AG04449 (cell line): ENCODE data around the gene CYP2A6.
"Not testable (repeated sequence)": the region's sequence is repeated elsewhere in the genome, so short reads cannot be mapped to it uniquely, and the experiment has no call there.

Source experiments
- CTCF ChIA-PET: fragments of 350-600 bp; formaldehyde crosslinking; extraction: SDS; loops from one replicate; lab custom pipeline; 2021; ENCODE audit warnings: antibody characterized with exemption; lab: Yijun Ruan, JAX
- POLR2A ChIA-PET: fragments of 400-600, 350-600 bp; formaldehyde crosslinking; extraction: SDS; loops from one replicate; lab custom pipeline; 2020; ENCODE audit warnings: antibody characterized with exemption, inconsistent platforms; lab: Yijun Ruan, JAX
- DNase-seq: peaks from one replicate; pipeline ENCODE4 v3.0.0-alpha.2; 2010; ENCODE audit warnings: low read depth, low spot score
- H3K4me3 ChIP-seq: 2 replicates; pipeline ENCODE4 v1.5.1; 2011; ENCODE audit warnings: low read depth, mild to moderate bottlenecking, control low read depth, low read length
- TF ChIP-seq, protein P1 (sequence below): IDR thresholded peaks from one replicate; pipeline ENCODE4 v1.5.1; 2011; ENCODE audit warnings: mild to moderate bottlenecking, moderate library complexity, low read length, control low read depth, inconsistent platforms; ENCODE audit not compliant: insufficient read depth; ENCODE audit errors: missing control alignments

Gene CYP2A6

DNA sequence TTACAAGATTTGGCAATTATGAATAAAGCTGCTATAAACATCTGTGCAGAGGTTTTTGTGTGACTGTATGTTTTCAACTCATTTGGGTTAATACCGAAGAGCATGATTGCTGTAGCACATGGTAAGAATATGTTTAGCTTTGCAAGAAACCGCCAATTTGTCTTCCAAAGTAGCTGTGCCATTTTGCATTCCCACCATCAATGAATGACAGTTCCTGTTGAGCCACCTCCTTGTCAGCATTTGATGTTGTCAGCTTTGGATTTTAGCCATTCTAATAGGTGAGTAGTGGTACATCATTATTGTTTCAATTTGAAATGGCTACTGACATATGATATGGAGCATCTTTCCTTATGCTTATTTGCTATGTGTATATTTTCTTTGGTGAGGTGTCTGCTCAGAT is 23.6 kb upstream of the CYP2A6 start:
- CTCF ChIA-PET, DNase-seq, POLR2A ChIA-PET, H3K4me3 ChIP-seq: not testable (repeated sequence)

DNA sequence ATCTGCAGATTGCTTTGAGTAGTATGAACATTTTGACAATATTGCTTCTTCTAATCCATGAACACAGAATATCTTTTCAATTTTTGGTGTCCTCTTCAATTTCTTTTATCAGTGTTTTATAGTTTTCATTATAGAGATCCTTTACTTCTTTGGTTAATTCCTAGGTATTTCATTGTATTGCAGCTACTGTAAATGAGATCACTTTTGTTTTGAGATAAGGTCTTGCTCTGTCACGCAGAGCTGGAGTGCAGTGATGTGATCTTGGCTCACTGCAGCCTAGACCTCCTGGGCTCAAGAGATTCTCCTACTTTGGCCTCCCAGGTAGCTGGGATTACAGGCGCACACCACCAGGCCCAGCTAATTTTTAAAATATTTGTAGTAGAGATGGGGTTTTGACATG is 22.0 kb upstream of the CYP2A6 start:
- TF ChIP-seq, protein P1, sequence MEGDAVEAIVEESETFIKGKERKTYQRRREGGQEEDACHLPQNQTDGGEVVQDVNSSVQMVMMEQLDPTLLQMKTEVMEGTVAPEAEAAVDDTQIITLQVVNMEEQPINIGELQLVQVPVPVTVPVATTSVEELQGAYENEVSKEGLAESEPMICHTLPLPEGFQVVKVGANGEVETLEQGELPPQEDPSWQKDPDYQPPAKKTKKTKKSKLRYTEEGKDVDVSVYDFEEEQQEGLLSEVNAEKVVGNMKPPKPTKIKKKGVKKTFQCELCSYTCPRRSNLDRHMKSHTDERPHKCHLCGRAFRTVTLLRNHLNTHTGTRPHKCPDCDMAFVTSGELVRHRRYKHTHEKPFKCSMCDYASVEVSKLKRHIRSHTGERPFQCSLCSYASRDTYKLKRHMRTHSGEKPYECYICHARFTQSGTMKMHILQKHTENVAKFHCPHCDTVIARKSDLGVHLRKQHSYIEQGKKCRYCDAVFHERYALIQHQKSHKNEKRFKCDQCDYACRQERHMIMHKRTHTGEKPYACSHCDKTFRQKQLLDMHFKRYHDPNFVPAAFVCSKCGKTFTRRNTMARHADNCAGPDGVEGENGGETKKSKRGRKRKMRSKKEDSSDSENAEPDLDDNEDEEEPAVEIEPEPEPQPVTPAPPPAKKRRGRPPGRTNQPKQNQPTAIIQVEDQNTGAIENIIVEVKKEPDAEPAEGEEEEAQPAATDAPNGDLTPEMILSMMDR = no peak
- DNase-seq = no peak
- ChIA-PET CTCF (no interaction called here), POLR2A (no interaction called here)
- H3K4me3 ChIP-seq = no peak overlapping the region

DNA sequence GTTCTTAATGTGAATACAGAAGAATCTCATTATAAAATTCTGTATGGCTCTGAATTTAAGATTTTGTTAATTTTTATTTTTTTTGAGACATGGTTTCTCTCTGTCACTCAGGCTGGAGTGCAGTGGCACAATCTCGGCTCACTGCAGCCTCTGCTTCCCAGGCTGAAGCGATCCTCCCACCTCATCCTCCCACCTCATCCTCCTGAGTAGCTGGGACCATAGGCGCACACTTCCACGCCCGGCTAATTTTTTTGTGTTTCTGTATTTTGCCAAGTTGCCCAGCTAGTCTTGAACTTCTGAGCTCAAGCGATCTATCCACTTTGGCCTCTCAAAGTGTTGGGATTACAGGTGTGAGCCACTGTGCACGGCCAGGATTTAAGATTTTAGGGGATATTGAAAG is 17.5 kb upstream of the CYP2A6 start:
- DNase-seq = no peak
- TF ChIP-seq, protein P1 = no peak
- no peak overlapping the region for H3K4me3 ChIP-seq
- POLR2A ChIA-PET = no interaction called here
- CTCF ChIA-PET = no interaction called here

DNA sequence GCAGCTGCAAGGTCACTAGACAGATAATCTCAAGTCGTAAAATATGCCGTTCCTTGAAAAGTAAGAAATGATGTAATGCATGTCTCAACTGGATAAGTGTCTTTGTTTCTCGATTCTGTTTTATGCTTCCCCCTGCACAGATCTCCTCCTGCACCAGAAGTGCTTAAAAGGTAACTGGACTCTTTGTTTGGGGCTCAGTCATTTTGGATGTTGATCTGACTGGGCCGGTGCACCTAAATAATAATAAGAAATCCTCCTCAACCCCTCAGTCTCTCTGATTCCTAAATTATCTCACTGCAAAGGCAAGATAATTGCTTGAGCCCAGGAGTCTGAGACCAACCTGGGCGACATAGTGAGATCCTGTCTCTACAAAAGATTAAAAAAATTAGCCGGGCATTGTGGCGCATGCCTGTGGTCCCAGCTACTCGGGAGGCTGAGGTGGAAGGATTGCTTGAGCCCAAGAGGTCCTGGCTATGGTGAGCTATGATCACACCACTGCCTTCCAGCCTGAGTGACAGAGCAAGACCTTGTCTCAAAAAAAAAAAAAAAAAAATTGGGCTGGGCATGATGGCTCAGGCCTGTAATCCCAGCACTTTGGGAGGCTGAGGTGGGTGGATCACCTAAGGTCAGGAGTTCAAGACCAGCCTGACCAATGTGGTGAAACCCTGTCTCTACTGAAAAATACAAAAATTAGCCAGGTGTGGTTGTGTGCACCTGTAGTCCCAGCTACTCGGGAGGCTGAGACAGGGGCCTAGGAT is 14.7 kb upstream of the CYP2A6 start:
- CTCF ChIA-PET, DNase-seq, POLR2A ChIA-PET, H3K4me3 ChIP-seq: not testable (repeated sequence)

DNA sequence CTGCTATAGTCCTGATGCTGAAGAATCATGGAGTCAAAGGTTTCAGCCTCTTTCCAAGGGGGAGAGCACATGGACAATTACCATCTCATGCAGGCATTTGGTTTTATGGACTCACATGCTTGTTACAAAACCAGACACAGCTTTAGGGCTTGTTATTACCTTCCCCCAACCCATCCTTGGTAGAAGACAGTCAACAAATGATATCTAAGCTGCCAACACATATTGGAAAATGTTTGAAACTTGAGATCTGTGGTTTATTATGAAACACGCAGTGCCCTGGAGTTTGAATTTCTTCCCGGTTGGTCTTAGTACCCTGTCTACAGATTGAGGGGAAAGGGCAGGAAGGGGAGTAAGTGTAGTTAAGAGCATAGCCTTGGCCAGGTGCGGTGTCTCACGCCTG is 12.5 kb upstream of the CYP2A6 start:
- no peak overlapping the region for H3K4me3 ChIP-seq
- CTCF ChIA-PET = no interaction called here
- POLR2A ChIA-PET = no interaction called here
- TF ChIP-seq, protein P1 = no peak
- peak; percentile 3 for DNase-seq

DNA sequence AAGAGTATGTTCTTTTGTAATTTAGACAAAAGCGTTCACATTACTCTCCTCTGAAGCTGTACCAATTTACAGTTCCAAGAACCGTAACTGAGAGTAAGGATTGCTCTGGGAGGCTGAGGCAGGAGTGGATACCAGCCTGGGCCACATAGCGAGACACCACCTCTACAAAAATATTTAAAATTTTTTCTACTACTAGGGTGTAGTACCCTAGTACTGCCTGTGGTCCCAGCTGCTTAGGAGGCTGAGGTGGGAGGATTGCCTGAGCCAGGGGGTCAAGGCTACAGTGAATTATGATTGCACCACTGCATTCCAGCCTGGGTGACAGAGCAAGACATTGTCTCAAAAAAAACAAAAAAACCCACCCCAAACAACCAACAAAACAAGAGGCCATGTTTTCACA is 12.1 kb upstream of the CYP2A6 start:
- ChIA-PET POLR2A (no interaction called here), CTCF (no interaction called here)
- no peak for DNase-seq
- TF ChIP-seq, protein P1 = no peak
- no peak overlapping the region for H3K4me3 ChIP-seq

DNA sequence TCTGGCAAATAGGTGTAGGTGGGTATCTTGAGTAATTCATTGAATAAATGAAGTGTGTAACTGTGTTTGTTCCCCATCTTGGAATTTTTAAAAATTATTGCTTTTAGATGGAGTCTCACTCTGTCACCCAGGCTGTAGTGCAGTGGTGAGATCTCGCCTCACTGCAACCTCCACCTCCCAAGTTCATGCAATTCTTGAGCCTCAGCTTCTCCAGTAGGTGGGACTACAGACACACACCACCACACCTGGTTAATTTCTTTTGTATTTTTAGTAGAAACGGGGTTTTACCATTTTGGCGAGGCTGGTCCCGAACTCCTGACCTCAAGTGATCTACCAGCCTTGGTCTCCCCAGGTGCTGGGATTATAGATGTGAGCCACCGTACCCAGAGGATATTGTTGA is 7.9 kb upstream of the CYP2A6 start:
- TF ChIP-seq, protein P1 = no peak
- ChIA-PET POLR2A (no interaction called here), CTCF (no interaction called here)
- no peak for DNase-seq
- H3K4me3 ChIP-seq = no peak overlapping the region

DNA sequence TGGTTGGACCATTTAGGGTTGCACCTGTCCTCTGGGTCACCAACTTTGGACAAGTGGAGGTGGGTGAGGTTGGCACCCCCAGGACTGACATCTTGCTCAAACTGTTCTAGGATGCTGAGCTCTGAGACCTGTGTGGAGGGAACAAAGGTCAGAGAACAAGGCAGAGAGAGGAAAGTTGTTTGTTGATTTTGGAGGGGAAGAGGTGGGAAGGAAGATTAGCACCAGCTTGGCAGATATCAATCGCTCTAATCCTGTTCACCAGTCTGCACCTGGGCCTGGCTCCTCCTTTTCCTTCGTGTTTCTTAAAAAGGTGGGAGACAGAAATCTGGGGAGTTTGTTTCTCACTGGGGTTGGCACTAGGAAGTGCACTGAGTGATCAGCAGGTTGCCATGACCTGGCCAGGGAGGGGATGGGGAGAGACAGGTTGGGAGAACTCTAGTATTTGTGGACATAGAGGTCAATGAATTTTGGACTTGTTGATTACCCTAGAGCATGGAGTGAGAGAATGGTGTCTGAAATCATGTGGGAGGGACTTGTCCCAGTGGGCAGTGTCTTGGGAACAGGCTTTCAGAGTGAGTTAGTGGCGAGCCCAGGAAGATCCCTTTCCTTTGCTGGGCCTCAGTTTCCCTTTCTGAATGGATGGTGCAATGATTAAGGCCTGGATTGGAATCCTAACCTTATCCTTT is 2.4 kb upstream of the CYP2A6 start:
- DNase-seq, H3K4me3 ChIP-seq, POLR2A ChIA-PET, CTCF ChIA-PET: not testable (repeated sequence)

DNA sequence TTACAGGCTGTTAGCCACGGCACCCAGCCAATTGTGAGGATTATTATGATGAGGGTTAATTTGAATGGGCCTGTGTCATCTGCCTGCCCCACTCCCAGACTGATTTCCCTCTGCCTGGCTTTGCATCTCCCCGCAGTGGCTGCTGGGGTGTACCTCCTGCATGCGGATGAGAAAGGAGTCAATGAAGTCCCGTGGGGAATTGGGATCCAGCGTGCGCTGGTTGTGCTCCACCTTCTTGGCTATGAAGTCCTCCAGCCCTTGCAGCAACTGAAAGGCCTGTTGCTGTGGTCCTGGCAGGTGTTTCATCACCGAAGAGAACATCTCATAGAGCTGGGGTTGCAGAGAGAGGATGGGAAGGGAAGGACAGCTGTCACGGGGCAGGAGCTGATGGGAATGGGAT is 3.5 kb downstream of the CYP2A6 start:
- DNase-seq, CTCF ChIA-PET, POLR2A ChIA-PET: not testable (repeated sequence)

DNA sequence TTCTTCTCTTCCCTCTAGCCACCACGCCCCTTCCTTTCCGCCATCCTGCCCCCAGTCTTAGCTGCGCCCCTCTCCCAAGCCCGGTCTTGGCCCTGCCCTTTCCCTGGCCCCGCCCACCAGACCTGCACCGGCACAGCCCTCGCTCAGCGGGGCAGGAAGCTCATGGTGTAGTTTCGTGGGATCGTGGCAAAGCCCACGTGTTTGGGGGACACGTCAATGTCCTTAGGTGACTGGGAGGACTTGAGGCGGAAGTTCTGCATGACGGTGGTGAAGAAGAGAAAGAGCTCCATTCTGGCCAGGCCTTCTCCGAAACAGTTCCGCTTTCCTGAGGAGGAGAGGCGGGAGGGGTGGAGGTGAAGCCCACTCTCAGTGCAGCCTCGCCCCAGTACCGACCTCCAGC is 6.6 kb downstream of the CYP2A6 start:
- H3K4me3 ChIP-seq, POLR2A ChIA-PET, DNase-seq, CTCF ChIA-PET: not testable (repeated sequence)

More for the DNA sequence above, 3.5 kb downstream of the CYP2A6 start:
- H3K4me3 ChIP-seq = not testable (repeated sequence)
